IMR-90 (cell line): Measurements from ENCODE around the gene PLPP4. TPM values are rescaled to one million over a fixed set of nuclear protein-coding genes. Genes with fewer than 3 reads are reported as not detected.

Experiments used
- ATAC-seq: fragments of 200-7000 bp; cut with Tn5 transposase; 2 replicates; pipeline ENCODE4 v1.9.1; 2020; ENCODE audit warnings: low read depth, mild to moderate bottlenecking, moderate library complexity
- BruUV-seq: library from RNA; stranded (reverse); fragments of 400-500 nt; replicated peaks from 2 replicates; lab custom pipeline; 2021; lab: Mats Ljungman, UMichigan
- CTCF ChIA-PET: fragments of 300-600 bp; formaldehyde crosslinking; extraction: SDS; loops from one replicate; lab custom pipeline; 2021; ENCODE audit warnings: antibody characterized with exemption; lab: Yijun Ruan, JAX
- POLR2A ChIA-PET: fragments of 300-600 bp; sonication (Branson Sonifier 250); formaldehyde crosslinking; loops from one replicate; lab custom pipeline; 2022; ENCODE audit warnings: antibody characterized with exemption; ENCODE audit not compliant: unreplicated experiment; lab: Charles Lee
- DNase-seq: peaks from one replicate; pipeline ENCODE4 v3.0.0; 2013
- H2AFZ ChIP-seq: replicated peaks from 2 replicates; pipeline ENCODE3; 2013; ENCODE audit warnings: low read length, mild to moderate bottlenecking; ENCODE audit not compliant: poor library complexity
- H2AK5ac ChIP-seq: 2 replicates; pipeline ENCODE4 v1.6.1; 2013; ENCODE audit warnings: low read depth, low read length, inconsistent platforms
- H2AK9ac ChIP-seq: replicated peaks from 2 replicates; pipeline ENCODE3; 2013; ENCODE audit warnings: mild to moderate bottlenecking, low read depth, low read length, moderate library complexity; ENCODE audit not compliant: poor library complexity
- H2BK120ac ChIP-seq: 2 replicates; pipeline ENCODE4 v1.6.1; 2013; ENCODE audit warnings: low read depth, low read length, inconsistent platforms
- H2BK15ac ChIP-seq: 3 replicates; pipeline ENCODE4 v1.6.1; 2013; ENCODE audit warnings: low read depth, low read length, inconsistent platforms
- H2BK20ac ChIP-seq: 2 replicates; pipeline ENCODE4 v1.6.1; 2013; ENCODE audit warnings: low read depth, mild to moderate bottlenecking, inconsistent platforms, low read length, moderate library complexity
- H2BK5ac ChIP-seq: 2 replicates; pipeline ENCODE4 v1.6.1; 2013; ENCODE audit warnings: mild to moderate bottlenecking, low read depth, low read length, inconsistent platforms; ENCODE audit not compliant: poor library complexity, severe bottlenecking
- H3K14ac ChIP-seq: replicated peaks from 2 replicates; pipeline ENCODE4 v1.6.1; 2013; ENCODE audit warnings: low read depth, low read length, inconsistent platforms
- H3K18ac ChIP-seq: 2 replicates; pipeline ENCODE4 v1.6.1; 2013; ENCODE audit warnings: low read depth, low read length, control low read depth
- H3K23ac ChIP-seq: 2 replicates; pipeline ENCODE4 v1.6.1; 2013; ENCODE audit warnings: low read depth, low read length, inconsistent platforms
- H3K27ac ChIP-seq: 2 replicates; pipeline ENCODE4 v1.5.1; 2013; ENCODE audit warnings: mild to moderate bottlenecking, control low read depth, low read length; ENCODE audit not compliant: insufficient read depth
- H3K27me3 ChIP-seq: 2 replicates; pipeline ENCODE4 v1.6.1; 2013; ENCODE audit warnings: low read length; ENCODE audit not compliant: control insufficient read depth, insufficient read depth
- H3K36me3 ChIP-seq: 2 replicates; pipeline ENCODE4 v1.6.1; 2013; ENCODE audit warnings: low read length, mixed read lengths; ENCODE audit not compliant: control insufficient read depth, insufficient read depth
- H3K4ac ChIP-seq: 2 replicates; pipeline ENCODE4 v1.6.1; 2013; ENCODE audit warnings: low read depth, low read length, inconsistent platforms
- H3K4me1 ChIP-seq: 2 replicates; pipeline ENCODE4 v1.6.1; 2013; ENCODE audit warnings: low read length, mixed read lengths; ENCODE audit not compliant: control insufficient read depth, insufficient read depth
- H3K4me2 ChIP-seq: 2 replicates; pipeline ENCODE4 v1.6.1; 2013; ENCODE audit warnings: low read depth, mild to moderate bottlenecking, control low read depth, low read length, moderate library complexity
- H3K4me3 ChIP-seq: 2 replicates; pipeline ENCODE4 v1.5.1; 2013; ENCODE audit warnings: low read depth, mild to moderate bottlenecking, control low read depth, low read length, moderate library complexity; ENCODE audit not compliant: insufficient read depth
- H3K56ac ChIP-seq: 2 replicates; pipeline ENCODE4 v1.6.1; 2013; ENCODE audit warnings: low read length, inconsistent platforms; ENCODE audit not compliant: insufficient read depth; ENCODE audit errors: extremely low read depth
- H3K79me1 ChIP-seq, 2 experiments: 2 replicates each; pipeline ENCODE4 v1.6.1; 2013; ENCODE audit warnings: low read length in 2 of 2, inconsistent platforms in 1 of 2, low read depth in 1 of 2
- H3K9ac ChIP-seq: 2 replicates; pipeline ENCODE4 v1.6.1; 2013; ENCODE audit warnings: low read depth, low read length, control low read depth
- H3K9me1 ChIP-seq: 2 replicates; pipeline ENCODE4 v1.6.1; 2013; ENCODE audit warnings: low read length, inconsistent platforms; ENCODE audit not compliant: insufficient read depth
- H3K9me3 ChIP-seq: 2 replicates; pipeline ENCODE4 v1.6.1; 2013; ENCODE audit warnings: low read length; ENCODE audit not compliant: control insufficient read depth, insufficient read depth
- H4K20me1 ChIP-seq: 2 replicates; pipeline ENCODE4 v1.6.1; 2013; ENCODE audit warnings: low read length, inconsistent platforms; ENCODE audit not compliant: insufficient read depth
- H4K5ac ChIP-seq: 2 replicates; pipeline ENCODE4 v1.6.1; 2013; ENCODE audit warnings: mild to moderate bottlenecking, low read depth, low read length, control low read depth
- H4K8ac ChIP-seq, 2 experiments: 2 replicates each; pipeline ENCODE4 v1.6.1; 2013; ENCODE audit warnings: low read depth in 2 of 2, low read length in 2 of 2, control low read depth in 1 of 2, inconsistent platforms in 1 of 2
- H4K91ac ChIP-seq: 2 replicates; pipeline ENCODE4 v1.6.1; 2013; ENCODE audit warnings: low read depth, low read length, inconsistent platforms; ENCODE audit not compliant: insufficient read depth
- BHLHE40 ChIP-seq: fragments of 150-350 bp; IDR thresholded peaks from 2 replicates; pipeline ENCODE4 v1.6.1; 2016; ENCODE audit warnings: mild to moderate bottlenecking, low read depth, low read length
- CEBPB ChIP-seq: IDR thresholded peaks from 2 replicates; pipeline ENCODE4 v1.6.1; 2012; ENCODE audit warnings: low read depth, low read length, improper control_type of control experiment
- CHD1 ChIP-seq: IDR thresholded peaks from 2 replicates; pipeline ENCODE4 v1.6.1; 2012; ENCODE audit warnings: low read depth, low read length, improper control_type of control experiment
- ELK1 ChIP-seq: fragments of 150-350 bp; IDR thresholded peaks from 2 replicates; pipeline ENCODE4 v1.6.1; 2016; ENCODE audit warnings: low read depth, mild to moderate bottlenecking, low read length, moderate library complexity, borderline replicate concordance
- FOS ChIP-seq: fragments of 150-350 bp; IDR thresholded peaks from 2 replicates; pipeline ENCODE4 v1.6.1; 2016; ENCODE audit warnings: low read depth, low read length
- MAFK ChIP-seq: IDR thresholded peaks from 2 replicates; pipeline ENCODE4 v1.6.1; 2012; ENCODE audit warnings: low read depth, low read length, improper control_type of control experiment
- MAZ ChIP-seq: IDR thresholded peaks from 2 replicates; pipeline ENCODE4 v1.6.1; 2012; ENCODE audit warnings: low read depth, mild to moderate bottlenecking, low read length, improper control_type of control experiment, moderate library complexity, borderline replicate concordance
- MXI1 ChIP-seq: IDR thresholded peaks from 2 replicates; pipeline ENCODE4 v1.6.1; 2012; ENCODE audit warnings: low read depth, mild to moderate bottlenecking, low read length, moderate library complexity, borderline replicate concordance
- NFE2L2 ChIP-seq: fragments of 150-350 bp; IDR thresholded peaks from 2 replicates; pipeline ENCODE4 v1.6.1; 2016; ENCODE audit warnings: low read depth, mild to moderate bottlenecking, low read length
- POLR2A ChIP-seq: IDR thresholded peaks from 2 replicates; pipeline ENCODE4 v1.6.1; 2012; ENCODE audit warnings: mild to moderate bottlenecking, low read depth, low read length
- RAD21 ChIP-seq: IDR thresholded peaks from 2 replicates; pipeline ENCODE4 v1.6.1; 2012; ENCODE audit warnings: low read length, improper control_type of control experiment
- RCOR1 ChIP-seq: IDR thresholded peaks from 2 replicates; pipeline ENCODE4 v1.6.1; 2012; ENCODE audit warnings: mild to moderate bottlenecking, low read length, improper control_type of control experiment; ENCODE audit not compliant: insufficient replicate concordance
- RFX5 ChIP-seq: IDR thresholded peaks from 2 replicates; pipeline ENCODE4 v1.8.0; 2012; ENCODE audit warnings: low read depth, mild to moderate bottlenecking, low read length, moderate library complexity
- SMC3 ChIP-seq: fragments of 150-350 bp; IDR thresholded peaks from 2 replicates; pipeline ENCODE4 v1.6.1; 2016; ENCODE audit warnings: low read depth, mild to moderate bottlenecking, antibody characterized with exemption, low read length, moderate library complexity
- WGBS, 2 experiments: methylation state at CpG; one replicate each; pipeline versions ENCODE4 v1.1.5 to v1.1.7; 2013; ENCODE audit warnings: missing lambda C conversion rate in 2 of 2; ENCODE audit not compliant: insufficient read length in 1 of 2; ENCODE audit errors: extremely low coverage in 2 of 2; 5-methylcytosine and 5-hydroxymethylcytosine counted together
- dilution Hi-C: fragments of 300-500 bp; cut with HindIII; formaldehyde crosslinking; loops from one replicate; pipeline ENCODE4 v1.14.3; 2018; ENCODE audit warnings: low sequenced_read_pairs; ENCODE audit not compliant: unreplicated experiment
- in situ Hi-C: fragments of 300-500 bp; cut with MboI; formaldehyde crosslinking; loops from 3 replicates; pipeline ENCODE4 v1.14.3; 2019; ENCODE audit warnings: low sequenced_read_pairs, inconsistent platforms, mixed read lengths
- intact Hi-C: fragments of 100-400 bp; cut with micrococcal nuclease; formaldehyde crosslinking; loops from 2 replicates; pipeline ENCODE4 v1.10.0; 2022
- polyA plus RNA-seq, 3 experiments: library from polyadenylated mRNA; depleted of rRNA; stranded (reverse); fragments of >200 nt; gene quantifications; 2 replicates each; pipeline ENCODE4 v1.2.3, GENCODE V29; 2012; ENCODE audit warnings: low replicate concordance in 1 of 3
- total RNA-seq: library from RNA; depleted of rRNA; stranded (reverse); fragments of >200 nt; gene quantifications from 2 replicates; pipeline ENCODE4 v1.2.3, GENCODE V29; 2012
- TF ChIP-seq, protein P1 (sequence below): conservative IDR thresholded peaks from 2 replicates; pipeline ENCODE4 v1.5.1; 2012; ENCODE audit warnings: mild to moderate bottlenecking, low read depth, low read length, improper control_type of control experiment
- TF ChIP-seq, protein P2 (sequence below): fragments of 150-350 bp; IDR thresholded peaks from 2 replicates; pipeline ENCODE4 v1.6.1; 2017; ENCODE audit warnings: mild to moderate bottlenecking, antibody characterized with exemption, low read length, low read depth

PLPP4 gene
- total and polyA plus RNA-seq, 2 of the 4 experiments (the other 2 are of a cell fraction), result 0.18 to 0.60 TPM

DNA sequence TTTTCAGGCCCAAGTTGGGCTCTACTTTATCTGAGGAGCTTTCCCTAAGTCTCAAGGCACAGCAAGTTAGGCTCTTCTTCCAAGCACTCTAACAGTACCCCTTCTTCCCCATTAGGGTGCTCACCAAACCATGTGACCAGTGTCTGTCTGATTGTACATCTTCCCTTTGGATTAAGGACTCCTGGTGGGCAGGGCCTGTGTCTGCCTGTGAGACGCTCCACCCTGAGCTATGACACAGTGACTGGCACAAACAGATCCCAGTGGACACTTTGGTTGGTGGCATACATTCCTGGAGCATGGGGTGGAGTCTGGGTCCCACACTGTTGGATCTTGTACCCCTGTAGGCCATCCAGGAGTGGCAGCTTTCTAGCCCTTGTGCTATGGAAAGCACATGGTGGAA, 23.8 kb downstream of the PLPP4 start:
- H4K5ac ChIP-seq, result no peak overlapping the region
- POLR2A ChIA-PET, result no interaction called here
- no peak overlapping the region for H3K14ac ChIP-seq
- no peak overlapping the region for H3K4me3 ChIP-seq
- no peaks in the 10 kb centered on the region for H3K27me3 ChIP-seq
- peaks cover 25% of the 10 kb centered on the region for H3K9me3 ChIP-seq
- H3K4me2 ChIP-seq, result no peak overlapping the region
- H2AK9ac ChIP-seq, result no peak overlapping the region
- H3K18ac ChIP-seq, result no peak overlapping the region
- no peak overlapping the region for H3K56ac ChIP-seq
- H2AFZ ChIP-seq, result no peak overlapping the region
- no peak overlapping the region for H4K91ac ChIP-seq
- H3K9me1 ChIP-seq, result no peaks in the 10 kb centered on the region
- H2BK5ac ChIP-seq, result no peak overlapping the region
- no peaks in the 10 kb centered on the region for H3K36me3 ChIP-seq
- dilution Hi-C loops, result no loop called here
- no peaks in the 10 kb centered on the region for H3K79me1 ChIP-seq
- H3K23ac ChIP-seq, result no peak overlapping the region
- no peak overlapping the region for H2BK120ac ChIP-seq
- no peak for TF ChIP-seq MAFK
- no peak for TF ChIP-seq SMC3
- no peak for TF ChIP-seq BHLHE40
- TF ChIP-seq POLR2A, result no peak
- TF ChIP-seq CEBPB, result no peak
- no peak for TF ChIP-seq FOS
- no peak for TF ChIP-seq ELK1
- no peak for TF ChIP-seq MXI1
- TF ChIP-seq, protein P1, sequence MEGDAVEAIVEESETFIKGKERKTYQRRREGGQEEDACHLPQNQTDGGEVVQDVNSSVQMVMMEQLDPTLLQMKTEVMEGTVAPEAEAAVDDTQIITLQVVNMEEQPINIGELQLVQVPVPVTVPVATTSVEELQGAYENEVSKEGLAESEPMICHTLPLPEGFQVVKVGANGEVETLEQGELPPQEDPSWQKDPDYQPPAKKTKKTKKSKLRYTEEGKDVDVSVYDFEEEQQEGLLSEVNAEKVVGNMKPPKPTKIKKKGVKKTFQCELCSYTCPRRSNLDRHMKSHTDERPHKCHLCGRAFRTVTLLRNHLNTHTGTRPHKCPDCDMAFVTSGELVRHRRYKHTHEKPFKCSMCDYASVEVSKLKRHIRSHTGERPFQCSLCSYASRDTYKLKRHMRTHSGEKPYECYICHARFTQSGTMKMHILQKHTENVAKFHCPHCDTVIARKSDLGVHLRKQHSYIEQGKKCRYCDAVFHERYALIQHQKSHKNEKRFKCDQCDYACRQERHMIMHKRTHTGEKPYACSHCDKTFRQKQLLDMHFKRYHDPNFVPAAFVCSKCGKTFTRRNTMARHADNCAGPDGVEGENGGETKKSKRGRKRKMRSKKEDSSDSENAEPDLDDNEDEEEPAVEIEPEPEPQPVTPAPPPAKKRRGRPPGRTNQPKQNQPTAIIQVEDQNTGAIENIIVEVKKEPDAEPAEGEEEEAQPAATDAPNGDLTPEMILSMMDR, result no peak
- no peak for TF ChIP-seq MAZ
- TF ChIP-seq RAD21, result no peak
- TF ChIP-seq, protein P2, sequence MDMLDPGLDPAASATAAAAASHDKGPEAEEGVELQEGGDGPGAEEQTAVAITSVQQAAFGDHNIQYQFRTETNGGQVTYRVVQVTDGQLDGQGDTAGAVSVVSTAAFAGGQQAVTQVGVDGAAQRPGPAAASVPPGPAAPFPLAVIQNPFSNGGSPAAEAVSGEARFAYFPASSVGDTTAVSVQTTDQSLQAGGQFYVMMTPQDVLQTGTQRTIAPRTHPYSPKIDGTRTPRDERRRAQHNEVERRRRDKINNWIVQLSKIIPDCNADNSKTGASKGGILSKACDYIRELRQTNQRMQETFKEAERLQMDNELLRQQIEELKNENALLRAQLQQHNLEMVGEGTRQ, result no peak
- no peak for TF ChIP-seq NFE2L2
- TF ChIP-seq RCOR1, result no peak
- no peak for TF ChIP-seq RFX5
- TF ChIP-seq CHD1, result no peak
- no TSS peak for BruUV-seq
- CTCF ChIA-PET, result no interaction called here
- no peak overlapping the region for H2AK5ac ChIP-seq
- WGBS, 2 experiments, result no CpG with 5 or more reads among the region's 1 CpG
- no peaks in the 10 kb centered on the region for H4K20me1 ChIP-seq
- no peaks in the 10 kb centered on the region for H3K4me1 ChIP-seq
- intact Hi-C loops, result no loop called here
- ATAC-seq (no peak), DNase-seq (no peak)
- in situ Hi-C loops, result no loop called here
- H2BK20ac ChIP-seq, result no peak overlapping the region
- no peak overlapping the region for H4K8ac ChIP-seq
- H3K9ac ChIP-seq, result no peak overlapping the region
- H2BK15ac ChIP-seq, result no peak overlapping the region
- H3K4ac ChIP-seq, result no peak overlapping the region
- no peak overlapping the region for H3K27ac ChIP-seq
